Smooth muscle cell (in vitro differentiated cells): ENCODE measurements around the gene CCSER1. TPM values are rescaled to one million over a fixed set of nuclear protein-coding genes. Genes with fewer than 3 reads are reported as not detected.
"Not testable (repeated sequence)": the region's sequence is repeated elsewhere in the genome, so short reads cannot be mapped to it uniquely, and the experiment has no call there.

Experiments
- DNase-seq: peaks from one replicate; lab custom pipeline; 2025; ENCODE audit not compliant: unreplicated experiment; lab: John Stamatoyannopoulos, UW
- H2AFZ ChIP-seq: fragments of 200-600 bp; sonication (generic); 2 replicates; pipeline ENCODE4 v1.6.0; 2016; ENCODE audit warnings: antibody characterized with exemption, low read depth, mild to moderate bottlenecking
- H3F3A ChIP-seq: fragments of 200-600 bp; sonication (generic); 2 replicates; pipeline ENCODE4 v1.6.0; 2017; ENCODE audit warnings: antibody characterized with exemption, low read depth
- H3K27ac ChIP-seq: fragments of 200-600 bp; sonication (generic); 2 replicates; pipeline ENCODE4 v1.5.1; 2016; ENCODE audit warnings: low read depth, mild to moderate bottlenecking
- H3K27me3 ChIP-seq: fragments of 200-600 bp; sonication (generic); 2 replicates; pipeline ENCODE4 v1.6.1; 2016; ENCODE audit warnings: low read depth, mild to moderate bottlenecking
- H3K36me3 ChIP-seq: fragments of 200-600 bp; sonication (generic); 2 replicates; pipeline ENCODE4 v1.5.1; 2016; ENCODE audit warnings: low read depth
- H3K4me1 ChIP-seq: fragments of 200-600 bp; sonication (generic); 2 replicates; pipeline ENCODE4 v1.5.1; 2016; ENCODE audit warnings: low read depth
- H3K4me2 ChIP-seq: fragments of 200-600 bp; sonication (generic); 2 replicates; pipeline ENCODE4 v1.6.0; 2016; ENCODE audit warnings: mild to moderate bottlenecking
- H3K4me3 ChIP-seq: fragments of 200-600 bp; sonication (generic); 2 replicates; pipeline ENCODE4 v1.5.1; 2016; ENCODE audit warnings: mild to moderate bottlenecking
- H3K79me2 ChIP-seq: fragments of 200-600 bp; sonication (generic); 2 replicates; pipeline ENCODE4 v1.6.0; 2016; ENCODE audit warnings: low read depth, mild to moderate bottlenecking
- H3K9ac ChIP-seq: fragments of 200-600 bp; sonication (generic); 2 replicates; pipeline ENCODE4 v1.6.0; 2016; ENCODE audit warnings: low read depth
- H3K9me3 ChIP-seq: fragments of 200-600 bp; sonication (generic); replicated peaks from 2 replicates; pipeline ENCODE4 v1.5.1; 2016; ENCODE audit warnings: low read depth
- H4K20me1 ChIP-seq: fragments of 200-600 bp; sonication (generic); 2 replicates; pipeline ENCODE4 v1.6.0; 2016; ENCODE audit warnings: low read depth
- CTCF ChIP-seq: fragments of 200-600 bp; sonication (generic); IDR thresholded peaks from 2 replicates; pipeline ENCODE4 v1.5.1; 2017; ENCODE audit warnings: borderline replicate concordance, mild to moderate bottlenecking, antibody characterized with exemption; ENCODE audit not compliant: insufficient read depth, poor library complexity, severe bottlenecking
- WGBS: methylation state at CpG from one replicate; pipeline ENCODE4 v1.1.7; 2016; ENCODE audit warnings: low lambda C conversion rate; 5-methylcytosine and 5-hydroxymethylcytosine counted together
- polyA plus RNA-seq: library from polyadenylated mRNA; unstranded; fragments of >200 nt; fragmentation: Nextera tagmentation; extraction: Ambion mirVana; gene quantifications from 2 replicates; pipeline ENCODE4 v1.2.1, GENCODE V29; 2016
- total RNA-seq: library from RNA; depleted of rRNA; stranded (reverse); fragments of >200 nt; gene quantifications from 2 replicates; pipeline ENCODE4 v1.2.3, GENCODE V29; 2014

Gene CCSER1
- total and polyA plus RNA-seq, 2 experiments from 2014 or later: 0.76 TPM; not detected in 1

- H3K4me3 ChIP-seq: no peak overlapping the region
- H3K4me1 ChIP-seq: no peaks in the 10 kb centered on the region
- no peak overlapping the region for H3K27ac ChIP-seq
- WGBS: 17% methylated on average over 1 of the region's 1 CpG
- no peaks in the 10 kb centered on the region for H3K79me2 ChIP-seq
- H3F3A ChIP-seq: no peaks in the 10 kb centered on the region
- no peak for DNase-seq
- no peak overlapping the region for H3K4me2 ChIP-seq
- H2AFZ ChIP-seq: no peak overlapping the region
- peaks cover 6% of the 10 kb centered on the region for H3K9me3 ChIP-seq
- H3K36me3 ChIP-seq: no peaks in the 10 kb centered on the region
- no peak for TF ChIP-seq CTCF
- no peaks in the 10 kb centered on the region for H4K20me1 ChIP-seq
- no peaks in the 10 kb centered on the region for H3K27me3 ChIP-seq
- H3K9ac ChIP-seq: no peak overlapping the region
Observed at GRCh38 chr4:90904021-90904420, 776.8 kb downstream of the CCSER1 start.

- no peak overlapping the region for H3K4me3 ChIP-seq
- no peak overlapping the region for H3K27ac ChIP-seq
- no peaks in the 10 kb centered on the region for H3F3A ChIP-seq
- no peak overlapping the region for H3K4me2 ChIP-seq
- H3K9ac ChIP-seq: no peak overlapping the region
- H2AFZ ChIP-seq: no peak overlapping the region
- H3K79me2 ChIP-seq: no peaks in the 10 kb centered on the region
- WGBS: 83% methylated on average over 3 of the region's 3 CpGs
- peaks cover 6% of the 10 kb centered on the region for H3K9me3 ChIP-seq
- no peaks in the 10 kb centered on the region for H3K36me3 ChIP-seq
- no peaks in the 10 kb centered on the region for H3K4me1 ChIP-seq
- H4K20me1 ChIP-seq: no peaks in the 10 kb centered on the region
- TF ChIP-seq CTCF: no peak
- no peaks in the 10 kb centered on the region for H3K27me3 ChIP-seq
- no peak for DNase-seq
Observed at GRCh38 chr4:90906239-90906638, 779.0 kb downstream of the CCSER1 start.

- not testable (repeated sequence) for DNase-seq, H4K20me1 ChIP-seq, H3K27me3 ChIP-seq, H3K4me3 ChIP-seq, H3K4me2 ChIP-seq, H3K4me1 ChIP-seq, H3F3A ChIP-seq, H2AFZ ChIP-seq, H3K79me2 ChIP-seq, H3K9me3 ChIP-seq, H3K36me3 ChIP-seq, H3K9ac ChIP-seq, H3K27ac ChIP-seq
- WGBS: 95% methylated on average over 17 of the region's 17 CpGs
Observed at GRCh38 chr4:90911724-90912434, 784.7 kb downstream of the CCSER1 start.

- Histone ChIP-seq H3K4me1 (no peaks in the 10 kb centered on the region), H3K9ac (no peak overlapping the region), H3K27ac (no peak overlapping the region), H3K36me3 (no peaks in the 10 kb centered on the region), H3K27me3 (no peaks in the 10 kb centered on the region), H3F3A (no peaks in the 10 kb centered on the region), H2AFZ (no peak overlapping the region), H3K9me3 (no peaks in the 10 kb centered on the region), H4K20me1 (no peaks in the 10 kb centered on the region), H3K79me2 (no peaks in the 10 kb centered on the region), H3K4me3 (no peak overlapping the region), H3K4me2 (no peak overlapping the region)
- WGBS: 87% methylated on average over 2 of the region's 2 CpGs
- no peak for DNase-seq
- TF ChIP-seq CTCF: no peak
Observed at GRCh38 chr4:90922174-90922573, 795.0 kb downstream of the CCSER1 start.
